Ovary (tissue), 9 donors: ENCODE measurements around the gene LGALS7B. TPM values are rescaled to one million over a fixed set of nuclear protein-coding genes. Genes with fewer than 3 reads are reported as not detected.
"Not testable (repeated sequence)": the region's sequence is repeated elsewhere in the genome, so short reads cannot be mapped to it uniquely, and the experiment has no call there.

Experiments
- DNase-seq, 5 donors: peaks; one replicate each; pipeline ENCODE4 v3.0.0-alpha.2; 2019 to 2020
- H3K27ac ChIP-seq, 2 donors: fragments of 200-600 bp; one replicate each; pipeline versions ENCODE4 v1.5.1 to v1.8.0; 2019 to 2022
- H3K27me3 ChIP-seq: fragments of 200-600 bp; one replicate; pipeline ENCODE4 v1.8.0; 2022
- H3K36me3 ChIP-seq: fragments of 200-600 bp; sonication (generic); one replicate; pipeline ENCODE4 v1.5.1; 2019
- H3K4me1 ChIP-seq: one replicate; pipeline ENCODE4 v1.8.1; 2013; ENCODE audit warnings: mild to moderate bottlenecking, moderate library complexity; ENCODE audit not compliant: insufficient read depth
- H3K4me3 ChIP-seq: fragments of 200-600 bp; sonication (generic); one replicate; pipeline ENCODE4 v1.5.1; 2017
- H3K9me3 ChIP-seq, 2 donors: fragments of 200-600 bp in 1 of 2; sonication (generic) in 1 of 2; one replicate each; pipeline versions ENCODE4 v1.5.1 to v1.8.1; 2013 to 2019; ENCODE audit warnings: mild to moderate bottlenecking in 1 of 2, moderate library complexity in 1 of 2
- CTCF ChIP-seq, 3 donors: fragments of 450-650 bp in 2 of 3; fragments of 200-600 bp in 1 of 3; IDR thresholded peaks; one replicate each; pipeline versions ENCODE4 v1.5.1 to v1.8.0; 2016 to 2022; ENCODE audit warnings: antibody characterized with exemption in 3 of 3, mild to moderate bottlenecking in 1 of 3
- EP300 ChIP-seq: sonication (generic); formaldehyde crosslinking; IDR thresholded peaks from one replicate; pipeline ENCODE4 v1.6.1; 2017; ENCODE audit warnings: antibody characterized with exemption
- POLR2A ChIP-seq: fragments of 450-650 bp; IDR thresholded peaks from one replicate; pipeline ENCODE4 v1.6.1; 2017; ENCODE audit warnings: antibody characterized with exemption, mild to moderate bottlenecking, moderate library complexity
- WGBS, 3 donors: extraction: QIAGEN DNeasy Blood & Tissue Kit in 1 of 3; methylation state at CpG; one replicate each; pipeline versions ENCODE4 v1.1.5 to v1.1.7; 2013 to 2017; 5-methylcytosine and 5-hydroxymethylcytosine counted together
- intact Hi-C, 4 donors: fragments of 100-400 bp; cut with DNase I; formaldehyde crosslinking; loops; one replicate each; pipeline versions ENCODE4 v1.11.0 to v1.15.1; 2022 to 2023
- polyA plus RNA-seq, 2 donors: library from polyadenylated mRNA; stranded (reverse); fragments of 200-250 nt in 1 of 2; fragments of 350-450 nt in 1 of 2; fragmentation: Illumina TruSeq in 1 of 2; extraction: RNeasy Lipid Tissue Mini Kit (QIAGEN cat#74804) in 1 of 2; gene quantifications; one replicate each; pipeline ENCODE4 v1.2.3, GENCODE V29; 2013 to 2014
- total RNA-seq, 7 donors: library from RNA; depleted of rRNA in 2 of 7; stranded (reverse); fragments of >200 nt in 2 of 7; fragmentation: NEBNext Ultra II Directional in 3 of 7; extraction: Animal tissue kit (Norgen Biotek cat#: 25700) in 3 of 7; gene quantifications; one replicate each; pipeline versions ENCODE4 v1.1.0 to v1.2.4, GENCODE V29; 2016 to 2023
- donor health status: DM: no; HTN: no; CAD: no; lungs with moderate emphysema.
- donor health status: DM: no; HTN: no; CAD: no.
- donor health status: Bipolar disorder and iron deficiency.
- donor health status: DM: yes; HTN: yes; CAD: no.
- donor health status: DM: no; HTN: no; CAD: no.
- donor health status: DM: yes; HTN: yes; CAD: no.

LGALS7B gene
- total and polyA plus RNA-seq, 9 donors: not detected

GRCh38 chr19:38816131-38816750 lies 27.2 kb downstream of the LGALS7B start:
- Histone ChIP-seq H3K36me3 (no peaks in the 10 kb centered on the region), H3K27ac (no peak overlapping the region)

GRCh38 chr19:38817081-38817480 lies 28.1 kb downstream of the LGALS7B start:
- H3K4me3 ChIP-seq: no peak overlapping the region
- H3K27ac ChIP-seq: no peak overlapping the region
- H3K36me3 ChIP-seq: no peaks in the 10 kb centered on the region
- H3K4me1 ChIP-seq: peaks cover 3% of the 10 kb centered on the region
- H3K9me3 ChIP-seq: no peaks in the 10 kb centered on the region
- DNase-seq: no peak
- intact Hi-C loops: no loop called here
- TF ChIP-seq CTCF (IDR thresholded peaks at IDR 0.05): no peak
- no peaks in the 10 kb centered on the region for H3K27me3 ChIP-seq
- WGBS, 3 donors: 92 to 97% (median 94%) methylated on average over 15 of the region's 15 CpGs

More at GRCh38 chr19:38816131-38816750, 27.2 kb downstream of the LGALS7B start:
- no peak overlapping the region for H3K4me3 ChIP-seq
- WGBS, 3 donors: 88 to 91% (median 90%) methylated on average over 17 to 18 of the region's 18 CpGs
- peaks cover 3% of the 10 kb centered on the region for H3K4me1 ChIP-seq
- no peaks in the 10 kb centered on the region for H3K9me3 ChIP-seq
- no peaks in the 10 kb centered on the region for H3K27me3 ChIP-seq
- no peak for DNase-seq
- intact Hi-C loops: no loop called here
- TF ChIP-seq POLR2A: no peak
- no peak for TF ChIP-seq EP300
- no peak for TF ChIP-seq CTCF (IDR thresholded peaks at IDR 0.05)

GRCh38 chr19:38819231-38819920 lies 30.4 kb downstream of the LGALS7B start:
- Histone ChIP-seq H3K36me3 (no peaks in the 10 kb centered on the region), H3K27ac (no peak overlapping the region), H3K9me3 (no peaks in the 10 kb centered on the region), H3K4me3 (no peak overlapping the region), H3K27me3 (no peaks in the 10 kb centered on the region), H3K4me1 (peaks cover 3% of the 10 kb centered on the region)
- peak in 3 of 5 donors; percentile 30 to 71 (median 51) for DNase-seq
- TF ChIP-seq POLR2A: no peak
- TF ChIP-seq EP300: no peak
- WGBS, 3 donors: 58 to 67% (median 66%) methylated on average over 13 of the region's 13 CpGs
- intact Hi-C loops: no loop called here

- intact Hi-C loops, H3K27ac ChIP-seq: not testable (repeated sequence)
These were observed 32.3 kb downstream of the LGALS7B start for GRCh38 chr19:38821230-38821825.

GRCh38 chr19:38825936-38826335 lies 36.9 kb downstream of the LGALS7B start:
- not testable (repeated sequence) for H3K27me3 ChIP-seq, H3K27ac ChIP-seq, H3K4me3 ChIP-seq, DNase-seq, H3K4me1 ChIP-seq, H3K9me3 ChIP-seq, H3K36me3 ChIP-seq
- WGBS, 3 donors: 84 to 86% (median 85%) methylated on average over 7 of the region's 7 CpGs
- intact Hi-C loops: loop anchor here in 1 of 4 donors (5.0 kb wide), 1 partner anchor 576 kb away; no protein-coding TSS in a partner anchor

More at GRCh38 chr19:38821230-38821825, 32.3 kb downstream of the LGALS7B start:
- DNase-seq, H3K27me3 ChIP-seq, H3K4me1 ChIP-seq, H3K36me3 ChIP-seq, H3K9me3 ChIP-seq, H3K4me3 ChIP-seq: not testable (repeated sequence)
- WGBS, 3 donors: 94 to 98% (median 96%) methylated on average over 13 to 29 of the region's 29 CpGs
